GM23248 (cell line): ENCODE measurements around the gene SLC30A7. TPM values are rescaled to one million over a fixed set of nuclear protein-coding genes. Genes with fewer than 3 reads are reported as not detected.

Source experiments
- DNase-seq: peaks from one replicate; pipeline ENCODE4 v3.0.0-alpha.2; 2015
- H2AFZ ChIP-seq: fragments of 200-600 bp; sonication (generic); 2 replicates; pipeline ENCODE4 v1.6.1; 2016; ENCODE audit warnings: antibody characterized with exemption
- H3F3A ChIP-seq: fragments of 200-600 bp; sonication (generic); 2 replicates; pipeline ENCODE4 v1.6.1; 2016; ENCODE audit warnings: mild to moderate bottlenecking, antibody characterized with exemption, mixed run types; ENCODE audit not compliant: insufficient read depth
- H3K27ac ChIP-seq: fragments of 200-600 bp; sonication (generic); 2 replicates; pipeline ENCODE4 v1.5.1; 2016; ENCODE audit warnings: mild to moderate bottlenecking
- H3K27me3 ChIP-seq: fragments of 200-600 bp; sonication (generic); replicated peaks from 2 replicates; pipeline ENCODE4 v1.6.1; 2016; ENCODE audit warnings: mild to moderate bottlenecking; ENCODE audit not compliant: insufficient read depth
- H3K36me3 ChIP-seq: fragments of 200-600 bp; sonication (generic); 2 replicates; pipeline ENCODE4 v1.6.1; 2016; ENCODE audit warnings: low read depth, mild to moderate bottlenecking
- H3K4me1 ChIP-seq: fragments of 200-600 bp; sonication (generic); 2 replicates; pipeline ENCODE4 v1.6.1; 2016; ENCODE audit warnings: mild to moderate bottlenecking; ENCODE audit not compliant: insufficient read depth
- H3K4me2 ChIP-seq: fragments of 200-600 bp; sonication (generic); one replicate; pipeline ENCODE4 v1.6.1; 2016; ENCODE audit warnings: mild to moderate bottlenecking; ENCODE audit not compliant: unreplicated experiment
- H3K4me3 ChIP-seq: fragments of 200-600 bp; sonication (generic); 2 replicates; pipeline ENCODE4 v1.5.1; 2016; ENCODE audit warnings: mild to moderate bottlenecking
- H3K79me2 ChIP-seq: fragments of 200-600 bp; sonication (generic); 2 replicates; pipeline ENCODE4 v1.6.1; 2016; ENCODE audit warnings: mild to moderate bottlenecking; ENCODE audit not compliant: insufficient read depth
- H3K9ac ChIP-seq: fragments of 200-600 bp; sonication (generic); 2 replicates; pipeline ENCODE4 v1.6.1; 2016; ENCODE audit warnings: mild to moderate bottlenecking
- H3K9me2 ChIP-seq: fragments of 200-600 bp; sonication (generic); 2 replicates; pipeline ENCODE4 v1.6.1; 2016; ENCODE audit warnings: mixed run types, mild to moderate bottlenecking, moderate library complexity; ENCODE audit not compliant: insufficient read depth
- H3K9me3 ChIP-seq: fragments of 200-600 bp; sonication (generic); one replicate; pipeline ENCODE4 v1.6.1; 2017; ENCODE audit warnings: low read depth
- H4K20me1 ChIP-seq: fragments of 200-600 bp; sonication (generic); 2 replicates; pipeline ENCODE4 v1.6.0; 2016; ENCODE audit not compliant: insufficient read depth
- EZH2 ChIP-seq: fragments of 200-600 bp; sonication (generic); IDR thresholded peaks from 2 replicates; pipeline ENCODE4 v1.6.1; 2018; ENCODE audit warnings: antibody characterized with exemption, mild to moderate bottlenecking; ENCODE audit not compliant: insufficient read depth, poor library complexity, severe bottlenecking
- EZH2phosphoT487 ChIP-seq: fragments of 200-600 bp; sonication (generic); IDR thresholded peaks from 2 replicates; pipeline ENCODE4 v1.6.1; 2018; ENCODE audit warnings: antibody characterized with exemption, moderate library complexity, mild to moderate bottlenecking, low read depth; ENCODE audit not compliant: insufficient read depth
- WGBS, 2 experiments: methylation state at CpG; one replicate each; pipeline ENCODE4 v1.1.6; 2015 to 2017; ENCODE audit warnings: low lambda C conversion rate in 2 of 2, low coverage in 1 of 2; ENCODE audit errors: missing lambda C conversion rate in 2 of 2; 5-methylcytosine and 5-hydroxymethylcytosine counted together
- in situ Hi-C: fragments of 300-500 bp; cut with MboI; formaldehyde crosslinking; loops from 2 replicates; pipeline ENCODE4 v1.15.0; 2020
- polyA plus RNA-seq: library from polyadenylated mRNA; unstranded; fragments of >200 nt; fragmentation: Nextera tagmentation; extraction: Ambion mirVana; gene quantifications from 2 replicates; pipeline ENCODE4 v1.2.1, GENCODE V29; 2016
- total RNA-seq: library from RNA; depleted of rRNA; stranded (reverse); fragments of >200 nt; shearing (Covaris generic); gene quantifications from 2 replicates; pipeline ENCODE4 v1.2.3, GENCODE V29; 2014

Gene SLC30A7
- total and polyA plus RNA-seq, 2 experiments from 2014 or later: 35.2 to 65.7 TPM

- Histone ChIP-seq H3K9me2 (no peaks in the 10 kb centered on the region), H3K36me3 (peaks cover 44% of the 10 kb centered on the region), H3K79me2 (peaks cover 12% of the 10 kb centered on the region; the same call in 1 of the 2 replicates), H2AFZ (no peak overlapping the region), H3K27ac (no peak overlapping the region), H3K4me3 (no peak overlapping the region), H3F3A (no peaks in the 10 kb centered on the region), H3K4me1 (no peaks in the 10 kb centered on the region), H3K4me2 (no peak overlapping the region), H4K20me1 (no peaks in the 10 kb centered on the region), H3K9ac (no peak overlapping the region), H3K9me3 (no peaks in the 10 kb centered on the region), H3K27me3 (no peaks in the 10 kb centered on the region)
- no peak for DNase-seq
- no peak for TF ChIP-seq EZH2phosphoT487
- TF ChIP-seq EZH2: no peak
- WGBS, 2 experiments: 59 to 63% methylated on average over 1 of the region's 1 CpG
- in situ Hi-C loops: no loop called here
These were observed 72.7 kb downstream of the SLC30A7 start for GRCh38 chr1:100968621-100969020.

- WGBS, 2 experiments: 82 to 85% methylated on average over 2 of the region's 2 CpGs
- in situ Hi-C loops: no loop called here
- no peak for DNase-seq
These were observed 73.4 kb downstream of the SLC30A7 start for GRCh38 chr1:100969327-100969726.

GRCh38 chr1:100971021-100971420 is 75.1 kb downstream of the SLC30A7 start:
- Histone ChIP-seq H3K36me3 (peaks cover 45% of the 10 kb centered on the region), H3K4me3 (no peak overlapping the region), H3K9me3 (no peaks in the 10 kb centered on the region), H2AFZ (no peak overlapping the region), H3K79me2 (0 out of 2 replicates have a peak, but pooled peaks cover 9% of the 10 kb centered on the region), H3K27ac (no peak overlapping the region), H4K20me1 (no peaks in the 10 kb centered on the region), H3K4me2 (no peak overlapping the region), H3F3A (no peaks in the 10 kb centered on the region), H3K27me3 (no peaks in the 10 kb centered on the region), H3K9me2 (no peaks in the 10 kb centered on the region), H3K9ac (no peak overlapping the region), H3K4me1 (no peaks in the 10 kb centered on the region)
- in situ Hi-C loops: no loop called here
- TF ChIP-seq EZH2: no peak
- TF ChIP-seq EZH2phosphoT487: no peak
- DNase-seq: no peak
- 100% methylated on average over 1 of the region's 1 CpG for WGBS, 2 experiments

More at GRCh38 chr1:100969327-100969726, 73.4 kb downstream of the SLC30A7 start:
- Histone ChIP-seq H3F3A (no peaks in the 10 kb centered on the region), H3K4me2 (no peak overlapping the region), H4K20me1 (no peaks in the 10 kb centered on the region), H3K4me3 (no peak overlapping the region), H3K9me3 (no peaks in the 10 kb centered on the region), H3K79me2 (0 out of 2 replicates have a peak, but pooled peaks cover 9% of the 10 kb centered on the region), H3K27ac (no peak overlapping the region), H3K36me3 (peaks cover 43% of the 10 kb centered on the region), H2AFZ (no peak overlapping the region), H3K4me1 (no peaks in the 10 kb centered on the region), H3K9ac (no peak overlapping the region), H3K9me2 (no peaks in the 10 kb centered on the region), H3K27me3 (no peaks in the 10 kb centered on the region)
- TF ChIP-seq EZH2 (no peak), EZH2phosphoT487 (no peak)

GRCh38 chr1:100972185-100972584 is 76.3 kb downstream of the SLC30A7 start:
- Histone ChIP-seq H3K9me3 (no peaks in the 10 kb centered on the region), H3K27ac (no peak overlapping the region), H2AFZ (no peak overlapping the region), H3K9ac (no peak overlapping the region), H3K4me2 (no peak overlapping the region), H3K79me2 (0 out of 2 replicates have a peak, but pooled peaks cover 9% of the 10 kb centered on the region), H3K27me3 (no peaks in the 10 kb centered on the region), H3K36me3 (peaks cover 44% of the 10 kb centered on the region), H3K4me3 (no peak overlapping the region), H3K9me2 (no peaks in the 10 kb centered on the region), H4K20me1 (no peaks in the 10 kb centered on the region), H3F3A (no peaks in the 10 kb centered on the region), H3K4me1 (no peaks in the 10 kb centered on the region)
- in situ Hi-C loops: no loop called here
- TF ChIP-seq EZH2: no peak
- no peak for TF ChIP-seq EZH2phosphoT487
- 47 to 53% methylated on average over 1 of the region's 1 CpG for WGBS, 2 experiments
- no peak for DNase-seq

- H2AFZ ChIP-seq: no peak overlapping the region
- H4K20me1 ChIP-seq: no peaks in the 10 kb centered on the region
- in situ Hi-C loops: no loop called here
- H3K4me2 ChIP-seq: no peak overlapping the region
- H3K27ac ChIP-seq: no peak overlapping the region
- H3K79me2 ChIP-seq: 0 out of 2 replicates have a peak, but pooled peaks cover 9% of the 10 kb centered on the region
- no peak for DNase-seq
- no peak overlapping the region for H3K9ac ChIP-seq
- no peaks in the 10 kb centered on the region for H3K9me2 ChIP-seq
- H3K36me3 ChIP-seq: peaks cover 49% of the 10 kb centered on the region
- no peaks in the 10 kb centered on the region for H3K4me1 ChIP-seq
- no peaks in the 10 kb centered on the region for H3K9me3 ChIP-seq
- no peaks in the 10 kb centered on the region for H3K27me3 ChIP-seq
- no peaks in the 10 kb centered on the region for H3F3A ChIP-seq
- no peak for TF ChIP-seq EZH2
- TF ChIP-seq EZH2phosphoT487: no peak
- no peak overlapping the region for H3K4me3 ChIP-seq
- WGBS, 2 experiments: 97 to 100% methylated on average over 1 of the region's 1 CpG
These were observed 81.0 kb downstream of the SLC30A7 start for GRCh38 chr1:100976936-100977335.
